ENCODE results near the gene LPCAT1. TPM values are rescaled to one million over a fixed set of nuclear protein-coding genes. Genes with fewer than 3 reads are reported as not detected.

The LPCAT1 gene
- total RNA-seq, 2 donors from 2014 or later = 13.2 to 18.1 TPM

- H3K4me1 ChIP-seq = no peaks in the 10 kb centered on the region
- DNase-seq (ENCODE audit: low spot score) = no peak
- no peaks in the 10 kb centered on the region for H3K9me3 ChIP-seq
- H3K27me3 ChIP-seq = no peaks in the 10 kb centered on the region
- H3K36me3 ChIP-seq = peaks cover 26% of the 10 kb centered on the region
- no peak for TF ChIP-seq CTCF (IDR thresholded peaks at IDR 0.05)
- H3K27ac ChIP-seq = no peak overlapping the region
- H3K4me3 ChIP-seq = no peak overlapping the region
These were observed 59.2 kb downstream of the LPCAT1 start for GRCh38 chr5:1464511-1464910.

- Histone ChIP-seq H3K4me3 (no peak overlapping the region), H3K27me3 (no peaks in the 10 kb centered on the region), H3K4me1 (no peaks in the 10 kb centered on the region), H3K9me3 (no peaks in the 10 kb centered on the region), H3K36me3 (peaks cover 26% of the 10 kb centered on the region), H3K27ac (no peak overlapping the region)
- no peak for DNase-seq (ENCODE audit: low spot score)
- TF ChIP-seq CTCF (IDR thresholded peaks at IDR 0.05) = no peak
These were observed 59.7 kb downstream of the LPCAT1 start for GRCh38 chr5:1464096-1464446.

GRCh38 chr5:1463326-1464095 lies 60.2 kb downstream of the LPCAT1 start:
- TF ChIP-seq CTCF (IDR thresholded peaks at IDR 0.05) = no peak
- Histone ChIP-seq H3K36me3 (peaks cover 26% of the 10 kb centered on the region), H3K4me1 (no peaks in the 10 kb centered on the region), H3K27me3 (no peaks in the 10 kb centered on the region), H3K4me3 (no peak overlapping the region), H3K9me3 (no peaks in the 10 kb centered on the region), H3K27ac (no peak overlapping the region)
- DNase-seq (ENCODE audit: low spot score) = no peak

- Histone ChIP-seq H3K4me1 (no peaks in the 10 kb centered on the region), H3K27me3 (no peaks in the 10 kb centered on the region), H3K36me3 (peaks cover 26% of the 10 kb centered on the region), H3K9me3 (no peaks in the 10 kb centered on the region), H3K4me3 (no peak overlapping the region), H3K27ac (no peak overlapping the region)
- no peak for TF ChIP-seq CTCF (IDR thresholded peaks at IDR 0.05)
- DNase-seq (ENCODE audit: low spot score) = no peak
These were observed 61.4 kb downstream of the LPCAT1 start for GRCh38 chr5:1462358-1462757.

- Histone ChIP-seq H3K27ac (no peak overlapping the region), H3K27me3 (no peaks in the 10 kb centered on the region), H3K36me3 (peaks cover 26% of the 10 kb centered on the region), H3K4me1 (no peaks in the 10 kb centered on the region), H3K4me3 (no peak overlapping the region), H3K9me3 (no peaks in the 10 kb centered on the region)
- TF ChIP-seq CTCF (IDR thresholded peaks at IDR 0.05) = no peak
- DNase-seq (ENCODE audit: low spot score) = no peak
These were observed 62.4 kb downstream of the LPCAT1 start for GRCh38 chr5:1461396-1461795.
